CD4-positive, alpha-beta T cell (primary cell): ENCODE data around the gene NGRN. TPM values are rescaled to one million over a fixed set of nuclear protein-coding genes. Genes with fewer than 3 reads are reported as not detected.

ENCODE experiments used
- ATAC-seq: fragments of 200-7000 bp; cut with Tn5 transposase; one replicate; pipeline ENCODE4 v1.10.0; 2022; ENCODE audit warnings: mild to moderate bottlenecking; ENCODE audit not compliant: poor library complexity
- CTCF ChIA-PET: fragments of 350-600 bp; sonication (Branson Sonifier 250); formaldehyde crosslinking; loops from one replicate; lab custom pipeline; 2021; ENCODE audit warnings: antibody characterized with exemption, inconsistent platforms; lab: Charles Lee
- POLR2A ChIA-PET: fragments of 350-600 bp; sonication (Branson Sonifier 250); formaldehyde crosslinking; loops from one replicate; lab custom pipeline; 2021; ENCODE audit warnings: antibody characterized with exemption, inconsistent platforms; lab: Charles Lee
- DNase-seq, 14 experiments: peaks; one replicate each; pipeline ENCODE4 v3.0.0-alpha.2; 2013 to 2020; ENCODE audit warnings: mixed read lengths in 2 of 14
- H3K27ac ChIP-seq, 2 donors: one replicate each; pipeline versions ENCODE4 v1.5.1 to v1.7.0; 2013; ENCODE audit warnings: low read length in 2 of 2, low read depth in 1 of 2, mild to moderate bottlenecking in 1 of 2
- H3K27me3 ChIP-seq, 2 experiments: 1 replicate in 1 of 2; 2 replicates in 1 of 2; pipeline versions ENCODE4 v1.6.1 to v1.7.0; 2013; ENCODE audit warnings: low read length in 2 of 2, control low read depth in 1 of 2, mild to moderate bottlenecking in 1 of 2, moderate library complexity in 1 of 2; ENCODE audit not compliant: insufficient read depth in 2 of 2, control insufficient read depth in 1 of 2
- H3K36me3 ChIP-seq: one replicate; pipeline ENCODE4 v1.6.1; 2013; ENCODE audit warnings: low read length, control low read depth; ENCODE audit not compliant: insufficient read depth
- H3K4me1 ChIP-seq: one replicate; pipeline ENCODE4 v1.6.1; 2013; ENCODE audit warnings: low read length, control low read depth; ENCODE audit not compliant: insufficient read depth
- H3K4me3 ChIP-seq: one replicate; pipeline ENCODE4 v1.5.1; 2013; ENCODE audit warnings: mild to moderate bottlenecking, low read length, moderate library complexity
- H3K9me3 ChIP-seq, 2 experiments: 1 replicate in 1 of 2; 2 replicates in 1 of 2; pipeline versions ENCODE4 v1.6.1 to v1.7.0; 2013; ENCODE audit warnings: low read length in 2 of 2, mild to moderate bottlenecking in 2 of 2, control low read depth in 1 of 2, moderate library complexity in 1 of 2; ENCODE audit not compliant: control insufficient read depth in 1 of 2, insufficient read depth in 1 of 2
- H3K27ac Mint-ChIP-seq: one replicate; pipeline ENCODE4 v1.8.0; 2020; ENCODE audit warnings: mixed read lengths
- H3K27me3 Mint-ChIP-seq: one replicate; pipeline ENCODE4 v1.8.0; 2021; ENCODE audit warnings: mixed read lengths
- H3K36me3 Mint-ChIP-seq: one replicate; pipeline ENCODE4 v1.8.0; 2021; ENCODE audit warnings: low read depth, mixed read lengths
- H3K4me1 Mint-ChIP-seq: one replicate; pipeline ENCODE4 v1.8.0; 2021; ENCODE audit warnings: low read depth, mixed read lengths
- H3K4me3 Mint-ChIP-seq: one replicate; pipeline ENCODE4 v1.8.0; 2020; ENCODE audit warnings: mild to moderate bottlenecking, mixed read lengths
- H3K9me3 Mint-ChIP-seq: one replicate; pipeline ENCODE4 v1.8.0; 2020; ENCODE audit warnings: mixed read lengths
- CTCF ChIP-seq: fragments of 200-600 bp; IDR thresholded peaks from one replicate; pipeline ENCODE4 v1.8.0; 2022; ENCODE audit warnings: antibody characterized with exemption, mild to moderate bottlenecking
- intact Hi-C, 2 experiments: fragments of 100-400 bp; cut with DNase I in 1 of 2; cut with micrococcal nuclease in 1 of 2; formaldehyde crosslinking; loops; one replicate each; pipeline versions ENCODE4 v1.15.1 to v1.9.0; 2023 to 2025; cut with DNase I, micrococcal nuclease
- total RNA-seq, 174 experiments: library from RNA in 2 of 174; stranded (reverse) in 2 of 174; gene quantifications; one replicate each; pipeline ENCODE4 v1.2.3 and lab custom pipeline; 2021 to 2026

The NGRN gene
- total RNA-seq, 2 experiments from 2014 or later = 55.7 to 58.4 TPM

DNA sequence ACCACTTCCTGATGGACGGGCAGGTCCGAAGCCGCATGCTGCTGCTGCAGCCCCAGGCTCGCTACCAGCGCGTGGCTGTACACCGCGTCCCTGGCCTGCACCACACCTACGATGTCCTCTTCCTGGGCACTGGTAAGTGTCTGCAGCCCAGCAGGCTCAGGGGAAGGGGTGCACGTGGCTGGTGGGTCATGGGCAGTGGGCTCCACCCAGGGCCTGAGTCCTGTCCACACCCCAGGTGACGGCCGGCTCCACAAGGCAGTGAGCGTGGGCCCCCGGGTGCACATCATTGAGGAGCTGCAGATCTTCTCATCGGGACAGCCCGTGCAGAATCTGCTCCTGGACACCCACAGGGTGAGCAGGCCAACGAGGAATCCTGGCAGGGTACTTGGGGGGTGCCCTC lies 40.4 kb upstream of the NGRN start:
- H3K36me3 ChIP-seq = peaks cover 70% of the 10 kb centered on the region
- no peak for TF ChIP-seq CTCF
- DNase-seq = no peak
- no peaks in the 10 kb centered on the region for H3K9me3 ChIP-seq
- no peak overlapping the region for H3K4me3 Mint-ChIP-seq
- H3K9me3 Mint-ChIP-seq = no peaks in the 10 kb centered on the region
- H3K36me3 Mint-ChIP-seq = peaks cover 32% of the 10 kb centered on the region
- no peak for ATAC-seq
- POLR2A ChIA-PET = interaction anchor here (0.9 kb wide), 1 partner anchor 24 kb away, joined by 3 read pairs; the partner anchor contains the start of gene SEMA4B
- no peaks in the 10 kb centered on the region for H3K27me3 Mint-ChIP-seq
- no peak overlapping the region for H3K4me3 ChIP-seq
- intact Hi-C loops = no loop called here
- peaks cover 22% of the 10 kb centered on the region for H3K4me1 ChIP-seq
- peaks cover 13% of the 10 kb centered on the region for H3K4me1 Mint-ChIP-seq
- CTCF ChIA-PET = no interaction called here
- H3K27me3 ChIP-seq = no peaks in the 10 kb centered on the region
- H3K27ac ChIP-seq = no peak overlapping the region
- no peak overlapping the region for H3K27ac Mint-ChIP-seq

- Histone ChIP-seq H3K27me3 (no peaks in the 10 kb centered on the region), H3K9me3 (no peaks in the 10 kb centered on the region), H3K27ac (no peak overlapping the region), H3K4me3 (no peak overlapping the region), H3K36me3 (peaks cover 76% of the 10 kb centered on the region), H3K4me1 (peaks cover 28% of the 10 kb centered on the region)
- Mint-ChIP-seq H3K27me3 (no peaks in the 10 kb centered on the region), H3K4me1 (peaks cover 19% of the 10 kb centered on the region), H3K36me3 (peaks cover 35% of the 10 kb centered on the region), H3K9me3 (no peaks in the 10 kb centered on the region), H3K4me3 (no peak overlapping the region), H3K27ac (no peak overlapping the region)
- DNase-seq (no peak), ATAC-seq (no peak)
- CTCF ChIA-PET = no interaction called here
- intact Hi-C loops = no loop called here
- no peak for TF ChIP-seq CTCF
- POLR2A ChIA-PET = interaction anchor here (0.9 kb wide), 1 partner anchor 24 kb away, joined by 3 read pairs; the partner anchor contains the start of gene SEMA4B
Observed at GRCh38 chr15:90225504-90226234, 39.8 kb upstream of the NGRN start.

DNA sequence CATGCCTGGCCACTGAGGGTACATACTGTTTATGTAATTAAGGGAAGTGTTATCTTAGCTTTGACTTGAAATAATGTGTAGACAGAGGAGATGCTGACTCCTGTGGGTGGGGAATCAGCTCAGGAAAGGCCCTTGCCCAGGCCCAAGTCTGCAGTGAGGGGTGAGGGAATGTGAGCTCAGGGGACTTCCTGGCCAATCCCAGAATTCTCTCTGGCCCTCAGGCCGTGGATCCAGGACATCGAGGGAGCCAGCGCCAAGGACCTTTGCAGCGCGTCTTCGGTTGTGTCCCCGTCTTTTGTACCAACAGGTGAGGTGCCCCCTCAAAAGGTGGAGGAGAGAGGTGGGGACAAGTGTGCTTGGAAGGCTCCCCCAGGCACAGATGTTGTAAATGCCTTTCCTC lies 38.1 kb upstream of the NGRN start:
- CTCF ChIA-PET = no interaction called here
- peaks cover 45% of the 10 kb centered on the region for H3K4me1 ChIP-seq
- no peak for DNase-seq
- H3K4me3 ChIP-seq = no peak overlapping the region
- no peaks in the 10 kb centered on the region for H3K9me3 ChIP-seq
- intact Hi-C loops = no loop called here
- peak overlapping the region; percentile 58 for H3K27ac Mint-ChIP-seq
- no peaks in the 10 kb centered on the region for H3K9me3 Mint-ChIP-seq
- H3K4me3 Mint-ChIP-seq = peak overlapping the region; percentile 25
- POLR2A ChIA-PET = interaction anchor here (1.0 kb wide), 1 partner anchor 175 kb away, joined by 3 read pairs; no protein-coding TSS in a partner anchor
- no peak for TF ChIP-seq CTCF
- H3K27me3 Mint-ChIP-seq = no peaks in the 10 kb centered on the region
- peaks cover 78% of the 10 kb centered on the region for H3K36me3 ChIP-seq
- H3K27me3 ChIP-seq = no peaks in the 10 kb centered on the region
- peaks cover 36% of the 10 kb centered on the region for H3K4me1 Mint-ChIP-seq
- no peak for ATAC-seq
- H3K27ac ChIP-seq = peak overlapping the region in 1 of 2 donors; percentile 24
- H3K36me3 Mint-ChIP-seq = peaks cover 48% of the 10 kb centered on the region
